Heart left ventricle (tissue), 13 donors: ENCODE measurements around the gene EYS.

ENCODE experiments used
- CTCF ChIP-seq, 12 donors: fragments of 200-600 bp; sonication (generic) in 4 of 12; IDR thresholded peaks; one replicate each; pipeline versions ENCODE4 v1.5.0 to v1.8.0; 2018 to 2022; ENCODE audit warnings: antibody characterized with exemption in 12 of 12, mild to moderate bottlenecking in 5 of 12
- POLR2A ChIP-seq, 2 donors: fragments of 450-650 bp; IDR thresholded peaks; one replicate each; pipeline ENCODE4 v1.6.1; 2017; ENCODE audit warnings: antibody characterized with exemption in 2 of 2, mild to moderate bottlenecking in 2 of 2, moderate library complexity in 2 of 2
- donor health status: ischemic (EF 13 %, LVEDD 7.1; RV severe dilation, severe dysfunction).
- donor health status: DM: no; HTN: yes; CAD: no.
- donor health status: DM: no; HTN: no; CAD: no.
- donor health status: ischemic (EF 25% LVEDD 6.9; RV normal size, moderate dysfunction).
- donor health status: ischemic (EF 25% LVEDD 5.7; RV mildly dilated, moderate dysfunction).
- donor health status: ischemic (EF 35%, LVEDD 5.7; RV mildly dilated, moderate dysfunction).
- donor health status: nonischemic (EF 11% LVEDD 7.7; RV severe dilation, severe dysfunction).
- donor health status: DM: yes; HTN: yes; CAD: no.
- donor health status: PGD.
- donor health status: ischemic (EF 29% LVEDD 5.4; RV normal size, mild dysfunction).
- donor health status: nonischemic (EF 23%, LVEDD 6.1; RV moderate dilation, normal function).

- TF ChIP-seq CTCF (IDR thresholded peaks at IDR 0.05) (no peak), POLR2A (IDR thresholded peaks at IDR 0.05) (no peak)
Observed at GRCh38 chr6:63750400-63750799, 1956.6 kb downstream of the EYS start.
